ENCODE measurements around the gene CDH13. TPM values are rescaled to one million over a fixed set of nuclear protein-coding genes. Genes with fewer than 3 reads are reported as not detected.

CDH13 gene
- total RNA-seq, 4 donors from 2014 or later = 12.5 to 35.9 (median 22.1) TPM

- DNase-seq (ENCODE audit: low spot score) (peak; percentile 89), ATAC-seq (ENCODE audit: low FRiP score) (peak; percentile 84)
- TF ChIP-seq, protein P1, sequence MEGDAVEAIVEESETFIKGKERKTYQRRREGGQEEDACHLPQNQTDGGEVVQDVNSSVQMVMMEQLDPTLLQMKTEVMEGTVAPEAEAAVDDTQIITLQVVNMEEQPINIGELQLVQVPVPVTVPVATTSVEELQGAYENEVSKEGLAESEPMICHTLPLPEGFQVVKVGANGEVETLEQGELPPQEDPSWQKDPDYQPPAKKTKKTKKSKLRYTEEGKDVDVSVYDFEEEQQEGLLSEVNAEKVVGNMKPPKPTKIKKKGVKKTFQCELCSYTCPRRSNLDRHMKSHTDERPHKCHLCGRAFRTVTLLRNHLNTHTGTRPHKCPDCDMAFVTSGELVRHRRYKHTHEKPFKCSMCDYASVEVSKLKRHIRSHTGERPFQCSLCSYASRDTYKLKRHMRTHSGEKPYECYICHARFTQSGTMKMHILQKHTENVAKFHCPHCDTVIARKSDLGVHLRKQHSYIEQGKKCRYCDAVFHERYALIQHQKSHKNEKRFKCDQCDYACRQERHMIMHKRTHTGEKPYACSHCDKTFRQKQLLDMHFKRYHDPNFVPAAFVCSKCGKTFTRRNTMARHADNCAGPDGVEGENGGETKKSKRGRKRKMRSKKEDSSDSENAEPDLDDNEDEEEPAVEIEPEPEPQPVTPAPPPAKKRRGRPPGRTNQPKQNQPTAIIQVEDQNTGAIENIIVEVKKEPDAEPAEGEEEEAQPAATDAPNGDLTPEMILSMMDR (IDR thresholded peaks at IDR 0.05) = peak in 1 of 3 donors; percentile 67
Observed at GRCh38 chr16:83826146-83826913, 1199.6 kb downstream of the CDH13 start.

GRCh38 chr16:83830091-83830768 lies 1203.5 kb downstream of the CDH13 start:
- no peak for DNase-seq (ENCODE audit: low spot score)
- TF ChIP-seq, protein P1 (IDR thresholded peaks at IDR 0.05) = no peak
- ATAC-seq (ENCODE audit: low FRiP score) = no peak

GRCh38 chr16:83830769-83831455 lies 1204.1 kb downstream of the CDH13 start:
- ATAC-seq (ENCODE audit: low FRiP score) (no peak), DNase-seq (ENCODE audit: low spot score) (no peak)
- TF ChIP-seq, protein P1 (IDR thresholded peaks at IDR 0.05) = no peak

GRCh38 chr16:83831456-83831987 lies 1204.8 kb downstream of the CDH13 start:
- TF ChIP-seq, protein P1 (IDR thresholded peaks at IDR 0.05) = no peak
- ATAC-seq (ENCODE audit: low FRiP score) = no peak
- DNase-seq (ENCODE audit: low spot score) = no peak

GRCh38 chr16:83833921-83834320 lies 1207.2 kb downstream of the CDH13 start:
- TF ChIP-seq, protein P1 (IDR thresholded peaks at IDR 0.05) = no peak
- ATAC-seq (ENCODE audit: low FRiP score) (no peak), DNase-seq (ENCODE audit: low spot score) (no peak)

- ATAC-seq (ENCODE audit: low FRiP score) (no peak), DNase-seq (ENCODE audit: low spot score) (no peak)
- TF ChIP-seq, protein P1 (IDR thresholded peaks at IDR 0.05) = no peak
Observed at GRCh38 chr16:83835586-83836566, 1209.1 kb downstream of the CDH13 start.
